Stomach (tissue), 4 donors: ENCODE results near the gene CUX1.

Experiments used
- POLR2A ChIP-seq, 4 donors: fragments of 450-650 bp; IDR thresholded peaks; one replicate each; pipeline ENCODE4 v1.6.1; 2016; ENCODE audit warnings: antibody characterized with exemption in 4 of 4, control low read depth in 2 of 4, mild to moderate bottlenecking in 1 of 4, moderate library complexity in 1 of 4
- TF ChIP-seq, protein P1 (sequence below), 7 experiments: fragments of 450-650 bp in 4 of 7; fragments of 200-600 bp in 3 of 7; sonication (generic) in 3 of 7; IDR thresholded peaks; one replicate each; pipeline ENCODE4 v1.5.1; 2016 to 2019; ENCODE audit warnings: antibody characterized with exemption in 7 of 7, control low read depth in 2 of 7, mild to moderate bottlenecking in 1 of 7

DNA sequence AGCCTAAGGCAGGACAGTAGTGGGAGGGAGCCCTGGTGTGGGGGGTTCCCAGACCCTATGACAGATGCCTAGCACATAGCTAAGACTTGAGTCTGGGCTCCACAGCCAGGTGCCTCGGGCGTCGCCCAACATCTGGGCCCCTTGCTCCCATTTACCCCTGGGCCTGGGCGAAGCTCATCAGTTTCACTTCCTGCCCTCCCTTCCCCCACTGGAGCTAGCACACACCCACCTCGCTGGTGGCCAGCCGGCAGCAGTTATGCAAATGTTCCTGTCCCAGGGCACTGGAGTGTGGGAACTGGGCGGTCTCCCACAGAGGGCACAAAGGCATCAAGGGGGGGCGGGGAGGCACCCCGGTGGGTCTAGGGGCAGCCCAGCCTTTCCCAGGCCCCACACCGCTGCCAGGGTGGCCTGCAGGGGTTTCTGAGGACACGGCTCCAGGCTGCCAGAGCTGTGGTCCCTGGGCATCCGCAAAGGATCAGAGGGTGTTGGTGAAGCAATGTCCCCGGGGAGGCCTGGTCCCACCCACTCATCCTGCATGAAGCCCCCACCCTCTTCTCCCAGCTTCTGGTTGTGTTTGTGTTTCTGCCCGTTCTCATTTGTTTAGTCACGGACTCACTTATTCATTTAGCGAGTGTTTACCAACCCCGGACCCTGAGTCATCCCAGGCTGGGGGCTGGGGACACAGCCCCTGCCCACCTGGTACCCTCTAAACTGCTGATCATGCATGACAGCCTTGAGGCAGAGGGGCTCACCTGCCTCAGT lies 489.7 kb downstream of the CUX1 start:
- TF ChIP-seq POLR2A (IDR thresholded peaks at IDR 0.05), result no peak
- TF ChIP-seq, protein P1, sequence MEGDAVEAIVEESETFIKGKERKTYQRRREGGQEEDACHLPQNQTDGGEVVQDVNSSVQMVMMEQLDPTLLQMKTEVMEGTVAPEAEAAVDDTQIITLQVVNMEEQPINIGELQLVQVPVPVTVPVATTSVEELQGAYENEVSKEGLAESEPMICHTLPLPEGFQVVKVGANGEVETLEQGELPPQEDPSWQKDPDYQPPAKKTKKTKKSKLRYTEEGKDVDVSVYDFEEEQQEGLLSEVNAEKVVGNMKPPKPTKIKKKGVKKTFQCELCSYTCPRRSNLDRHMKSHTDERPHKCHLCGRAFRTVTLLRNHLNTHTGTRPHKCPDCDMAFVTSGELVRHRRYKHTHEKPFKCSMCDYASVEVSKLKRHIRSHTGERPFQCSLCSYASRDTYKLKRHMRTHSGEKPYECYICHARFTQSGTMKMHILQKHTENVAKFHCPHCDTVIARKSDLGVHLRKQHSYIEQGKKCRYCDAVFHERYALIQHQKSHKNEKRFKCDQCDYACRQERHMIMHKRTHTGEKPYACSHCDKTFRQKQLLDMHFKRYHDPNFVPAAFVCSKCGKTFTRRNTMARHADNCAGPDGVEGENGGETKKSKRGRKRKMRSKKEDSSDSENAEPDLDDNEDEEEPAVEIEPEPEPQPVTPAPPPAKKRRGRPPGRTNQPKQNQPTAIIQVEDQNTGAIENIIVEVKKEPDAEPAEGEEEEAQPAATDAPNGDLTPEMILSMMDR (IDR thresholded peaks at IDR 0.05), result no peak
